Measurements from ENCODE around the gene TMEM150A.
"Not testable (repeated sequence)": the region's sequence is repeated elsewhere in the genome, so short reads cannot be mapped to it uniquely, and the experiment has no call there.

The TMEM150A gene

DNA sequence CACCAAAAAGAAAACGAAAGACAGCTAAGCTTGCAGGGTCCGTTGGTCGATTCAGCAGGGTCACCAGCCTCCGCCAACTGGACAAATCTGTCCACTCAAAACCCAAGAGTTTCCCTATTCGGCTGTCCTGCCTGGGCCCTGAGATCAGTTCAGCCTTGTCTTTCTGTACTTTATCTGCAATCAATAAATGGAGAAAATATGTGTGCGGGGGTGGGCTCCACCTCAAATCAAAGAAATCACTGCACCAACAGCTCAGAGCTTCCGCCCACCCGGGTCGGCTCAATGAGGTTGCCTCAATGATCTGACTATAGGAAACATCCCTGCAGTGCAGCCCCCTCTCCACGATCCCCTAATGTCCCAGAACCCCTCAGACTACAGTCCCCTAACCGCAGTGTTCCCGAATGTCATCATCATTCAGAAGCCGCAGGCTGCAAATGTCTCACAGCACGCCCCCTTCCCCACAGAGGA, 41.7 kb downstream of the TMEM150A start:
- Histone ChIP-seq H3K27ac (ENCODE audit: low read depth, low read length, poor library complexity, severe bottlenecking) (no peak overlapping the region), H3K4me2 (ENCODE audit: low read length) (peak overlapping the region; percentile 79)
- TF ChIP-seq EZH2 (IDR thresholded peaks at IDR 0.05; ENCODE audit: borderline replicate concordance, low read length), result no peak
- TF ChIP-seq, protein P1, sequence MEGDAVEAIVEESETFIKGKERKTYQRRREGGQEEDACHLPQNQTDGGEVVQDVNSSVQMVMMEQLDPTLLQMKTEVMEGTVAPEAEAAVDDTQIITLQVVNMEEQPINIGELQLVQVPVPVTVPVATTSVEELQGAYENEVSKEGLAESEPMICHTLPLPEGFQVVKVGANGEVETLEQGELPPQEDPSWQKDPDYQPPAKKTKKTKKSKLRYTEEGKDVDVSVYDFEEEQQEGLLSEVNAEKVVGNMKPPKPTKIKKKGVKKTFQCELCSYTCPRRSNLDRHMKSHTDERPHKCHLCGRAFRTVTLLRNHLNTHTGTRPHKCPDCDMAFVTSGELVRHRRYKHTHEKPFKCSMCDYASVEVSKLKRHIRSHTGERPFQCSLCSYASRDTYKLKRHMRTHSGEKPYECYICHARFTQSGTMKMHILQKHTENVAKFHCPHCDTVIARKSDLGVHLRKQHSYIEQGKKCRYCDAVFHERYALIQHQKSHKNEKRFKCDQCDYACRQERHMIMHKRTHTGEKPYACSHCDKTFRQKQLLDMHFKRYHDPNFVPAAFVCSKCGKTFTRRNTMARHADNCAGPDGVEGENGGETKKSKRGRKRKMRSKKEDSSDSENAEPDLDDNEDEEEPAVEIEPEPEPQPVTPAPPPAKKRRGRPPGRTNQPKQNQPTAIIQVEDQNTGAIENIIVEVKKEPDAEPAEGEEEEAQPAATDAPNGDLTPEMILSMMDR (IDR thresholded peaks at IDR 0.05; ENCODE audit: low read length), result no peak

DNA sequence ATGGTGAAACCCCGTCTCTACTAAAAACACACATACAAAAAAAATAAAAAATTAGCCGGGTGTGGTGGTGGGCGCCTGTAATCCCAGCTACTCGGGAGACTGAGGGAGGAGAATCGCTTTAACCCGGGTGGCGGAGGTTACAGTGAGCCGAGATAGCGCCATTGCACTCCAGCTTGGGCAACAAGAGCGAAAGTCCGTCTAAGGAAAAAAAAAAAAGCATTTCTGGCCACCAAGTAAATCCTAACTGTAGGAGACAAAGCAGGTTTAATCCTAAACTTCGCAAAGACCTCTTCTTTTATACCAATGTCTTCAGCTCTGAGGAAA, 42.1 kb downstream of the TMEM150A start:
- not testable (repeated sequence) for H2AFZ ChIP-seq (ENCODE audit: low read length); H3K27ac ChIP-seq (ENCODE audit: low read depth, low read length, poor library complexity, severe bottlenecking)

More for the DNA sequence above, 41.7 kb downstream of the TMEM150A start:
- Histone ChIP-seq H4K20me1 (ENCODE audit: insufficient read depth, low read length) (no peaks in the 10 kb centered on the region), H3K4me1 (ENCODE audit: insufficient read depth, low read length, severe bottlenecking) (peaks cover 25% of the 10 kb centered on the region), H3K4me3 (ENCODE audit: low read depth, low read length, poor library complexity, severe bottlenecking) (peak overlapping the region; percentile 71), H3F3A (ENCODE audit: insufficient read depth, low read length) (no peaks in the 10 kb centered on the region), H3K9ac (ENCODE audit: low read length) (peak overlapping the region; percentile 77), H3K9me3 (ENCODE audit: low read length) (no peaks in the 10 kb centered on the region), H3K9me2 (ENCODE audit: low read depth, low read length) (no peaks in the 10 kb centered on the region), H3K79me2 (ENCODE audit: insufficient read depth, low read length) (peaks cover 12% of the 10 kb centered on the region), H3K36me3 (ENCODE audit: insufficient read depth, low read length) (peaks cover 8% of the 10 kb centered on the region; the same call in 1 of the 2 replicates), H2AFZ (ENCODE audit: low read length) (no peak overlapping the region), H3K27me3 (ENCODE audit: insufficient read depth, low read length) (no peaks in the 10 kb centered on the region)

DNA sequence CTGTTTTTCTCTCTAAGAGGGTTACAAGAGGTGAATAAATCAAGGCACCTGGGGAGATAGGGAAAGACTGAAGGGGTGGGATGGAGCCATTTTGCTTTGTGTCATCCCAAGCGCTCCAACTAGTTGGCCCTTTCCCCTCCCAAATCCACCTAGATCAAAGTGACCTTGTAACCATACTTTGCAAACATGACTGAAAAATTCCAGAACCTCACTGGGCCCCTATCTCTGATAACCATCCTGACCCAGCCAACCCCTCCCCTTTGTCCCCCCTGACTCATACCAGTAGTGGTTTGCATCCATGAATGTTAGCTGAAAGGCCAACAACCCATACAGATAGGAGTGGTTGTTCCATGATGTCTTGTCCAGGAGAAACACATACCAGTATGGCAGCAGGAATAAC, 44.3 kb downstream of the TMEM150A start:
- H3K9me3 ChIP-seq (ENCODE audit: low read length), result no peaks in the 10 kb centered on the region
- H3K4me2 ChIP-seq (ENCODE audit: low read length), result no peak overlapping the region
- no peak overlapping the region for H3K9ac ChIP-seq (ENCODE audit: low read length)
- peaks cover 25% of the 10 kb centered on the region; the same call in 1 of the 2 replicates for H3K36me3 ChIP-seq (ENCODE audit: insufficient read depth, low read length)
- H3K4me3 ChIP-seq (ENCODE audit: low read depth, low read length, poor library complexity, severe bottlenecking), result no peak overlapping the region
- H2AFZ ChIP-seq (ENCODE audit: low read length), result no peak overlapping the region
- no peaks in the 10 kb centered on the region for H3K27me3 ChIP-seq (ENCODE audit: insufficient read depth, low read length)
- H4K20me1 ChIP-seq (ENCODE audit: insufficient read depth, low read length), result no peaks in the 10 kb centered on the region
- TF ChIP-seq EZH2 (IDR thresholded peaks at IDR 0.05; ENCODE audit: borderline replicate concordance, low read length), result no peak
- TF ChIP-seq, protein P1 (IDR thresholded peaks at IDR 0.05; ENCODE audit: low read length), result no peak
- no peaks in the 10 kb centered on the region for H3K9me2 ChIP-seq (ENCODE audit: low read depth, low read length)
- H3K79me2 ChIP-seq (ENCODE audit: insufficient read depth, low read length), result peaks cover 12% of the 10 kb centered on the region
- H3K4me1 ChIP-seq (ENCODE audit: insufficient read depth, low read length, severe bottlenecking), result peaks cover 19% of the 10 kb centered on the region
- no peaks in the 10 kb centered on the region for H3F3A ChIP-seq (ENCODE audit: insufficient read depth, low read length)
- H3K27ac ChIP-seq (ENCODE audit: low read depth, low read length, poor library complexity, severe bottlenecking), result no peak overlapping the region

More for the DNA sequence above, 42.1 kb downstream of the TMEM150A start:
- not testable (repeated sequence) for H3K9me2 ChIP-seq (ENCODE audit: low read depth, low read length); H3F3A ChIP-seq (ENCODE audit: insufficient read depth, low read length); H3K9me3 ChIP-seq (ENCODE audit: low read length); H4K20me1 ChIP-seq (ENCODE audit: insufficient read depth, low read length); H3K36me3 ChIP-seq (ENCODE audit: insufficient read depth, low read length); H3K27me3 ChIP-seq (ENCODE audit: insufficient read depth, low read length)
- Histone ChIP-seq H3K79me2 (ENCODE audit: insufficient read depth, low read length) (peaks cover 12% of the 10 kb centered on the region), H3K4me2 (ENCODE audit: low read length) (peak overlapping the region; percentile 79), H3K9ac (ENCODE audit: low read length) (peak overlapping the region; percentile 77), H3K4me1 (ENCODE audit: insufficient read depth, low read length, severe bottlenecking) (peaks cover 25% of the 10 kb centered on the region), H3K4me3 (ENCODE audit: low read depth, low read length, poor library complexity, severe bottlenecking) (peak overlapping the region; percentile 71)

DNA sequence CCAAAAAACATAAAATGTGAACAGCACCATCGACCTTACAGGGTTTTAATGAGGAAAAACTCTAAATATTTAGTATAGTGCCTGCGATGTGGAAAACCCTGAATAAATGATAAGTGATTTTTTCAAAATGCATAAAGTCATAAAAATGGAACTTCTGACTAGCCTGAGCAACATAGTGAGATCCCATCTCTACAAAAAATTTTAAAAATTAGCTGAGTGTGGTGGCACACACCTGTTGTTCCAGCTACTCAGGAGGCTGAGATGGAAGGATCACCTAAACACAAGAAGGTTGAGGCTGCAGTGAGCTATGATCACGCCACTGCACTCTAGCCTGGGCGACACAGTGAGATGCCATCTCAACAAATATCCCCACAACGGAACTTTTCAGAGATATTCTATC, 45.4 kb downstream of the TMEM150A start:
- no peaks in the 10 kb centered on the region for H3F3A ChIP-seq (ENCODE audit: insufficient read depth, low read length)

More for the DNA sequence above, 45.4 kb downstream of the TMEM150A start:
- Histone ChIP-seq H2AFZ (ENCODE audit: low read length) (no peak overlapping the region), H3K27ac (ENCODE audit: low read depth, low read length, poor library complexity, severe bottlenecking) (no peak overlapping the region), H3K9me3 (ENCODE audit: low read length) (no peaks in the 10 kb centered on the region), H3K27me3 (ENCODE audit: insufficient read depth, low read length) (no peaks in the 10 kb centered on the region), H4K20me1 (ENCODE audit: insufficient read depth, low read length) (no peaks in the 10 kb centered on the region), H3K9ac (ENCODE audit: low read length) (no peak overlapping the region), H3K4me1 (ENCODE audit: insufficient read depth, low read length, severe bottlenecking) (peaks cover 17% of the 10 kb centered on the region), H3K79me2 (ENCODE audit: insufficient read depth, low read length) (peaks cover 12% of the 10 kb centered on the region), H3K4me3 (ENCODE audit: low read depth, low read length, poor library complexity, severe bottlenecking) (no peak overlapping the region), H3K4me2 (ENCODE audit: low read length) (no peak overlapping the region), H3K9me2 (ENCODE audit: low read depth, low read length) (no peaks in the 10 kb centered on the region), H3K36me3 (ENCODE audit: insufficient read depth, low read length) (peaks cover 33% of the 10 kb centered on the region; the same call in 1 of the 2 replicates)
- TF ChIP-seq, protein P1 (IDR thresholded peaks at IDR 0.05; ENCODE audit: low read length), result no peak
- TF ChIP-seq EZH2 (IDR thresholded peaks at IDR 0.05; ENCODE audit: borderline replicate concordance, low read length), result no peak

Measured in OCI-LY1 (cell line).